ENCODE results near the gene SMAD5. TPM values are rescaled to one million over a fixed set of nuclear protein-coding genes. Genes with fewer than 3 reads are reported as not detected.

SMAD5 gene
- total RNA-seq, 1 donor from 2014 or later = 68.5 TPM

DNA sequence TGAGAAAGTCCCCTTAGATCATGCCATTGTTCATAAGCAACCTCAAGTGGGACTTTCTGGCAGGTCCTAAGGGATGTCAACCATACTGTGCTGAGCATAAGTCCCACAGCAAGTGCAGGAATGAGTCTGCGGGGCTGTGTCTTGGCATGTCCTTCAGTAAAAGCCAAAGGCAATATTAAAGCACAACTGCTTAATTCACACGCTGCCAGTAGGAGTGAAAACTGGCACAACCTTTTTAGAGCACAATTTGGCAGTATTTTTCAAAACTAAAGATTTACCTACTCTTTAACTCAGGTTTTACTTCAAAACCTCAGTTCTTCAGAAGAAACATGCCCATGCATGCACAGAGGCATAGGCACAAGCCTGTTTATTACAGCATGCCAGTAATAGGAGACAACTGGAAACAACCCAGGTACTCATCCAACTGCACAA is 24.4 kb upstream of the SMAD5 start:
- peaks cover 6% of the 10 kb centered on the region for H3K27me3 Mint-ChIP-seq (ENCODE audit: unreplicated experiment)
- peaks cover 4% of the 10 kb centered on the region for H3K9me3 Mint-ChIP-seq (ENCODE audit: unreplicated experiment)
- H3K27ac Mint-ChIP-seq (ENCODE audit: unreplicated experiment) = no peak overlapping the region
- peaks cover 10% of the 10 kb centered on the region for H3K4me1 Mint-ChIP-seq (ENCODE audit: unreplicated experiment)
- DNase-seq (ENCODE audit: low spot score) = no peak
- H3K36me3 Mint-ChIP-seq (ENCODE audit: low read depth, unreplicated experiment) = no peaks in the 10 kb centered on the region
- no peak overlapping the region for H3K4me3 Mint-ChIP-seq (ENCODE audit: unreplicated experiment)
- TF ChIP-seq, protein P1, sequence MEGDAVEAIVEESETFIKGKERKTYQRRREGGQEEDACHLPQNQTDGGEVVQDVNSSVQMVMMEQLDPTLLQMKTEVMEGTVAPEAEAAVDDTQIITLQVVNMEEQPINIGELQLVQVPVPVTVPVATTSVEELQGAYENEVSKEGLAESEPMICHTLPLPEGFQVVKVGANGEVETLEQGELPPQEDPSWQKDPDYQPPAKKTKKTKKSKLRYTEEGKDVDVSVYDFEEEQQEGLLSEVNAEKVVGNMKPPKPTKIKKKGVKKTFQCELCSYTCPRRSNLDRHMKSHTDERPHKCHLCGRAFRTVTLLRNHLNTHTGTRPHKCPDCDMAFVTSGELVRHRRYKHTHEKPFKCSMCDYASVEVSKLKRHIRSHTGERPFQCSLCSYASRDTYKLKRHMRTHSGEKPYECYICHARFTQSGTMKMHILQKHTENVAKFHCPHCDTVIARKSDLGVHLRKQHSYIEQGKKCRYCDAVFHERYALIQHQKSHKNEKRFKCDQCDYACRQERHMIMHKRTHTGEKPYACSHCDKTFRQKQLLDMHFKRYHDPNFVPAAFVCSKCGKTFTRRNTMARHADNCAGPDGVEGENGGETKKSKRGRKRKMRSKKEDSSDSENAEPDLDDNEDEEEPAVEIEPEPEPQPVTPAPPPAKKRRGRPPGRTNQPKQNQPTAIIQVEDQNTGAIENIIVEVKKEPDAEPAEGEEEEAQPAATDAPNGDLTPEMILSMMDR (IDR thresholded peaks at IDR 0.05; ENCODE audit: unreplicated experiment) = no peak

DNA sequence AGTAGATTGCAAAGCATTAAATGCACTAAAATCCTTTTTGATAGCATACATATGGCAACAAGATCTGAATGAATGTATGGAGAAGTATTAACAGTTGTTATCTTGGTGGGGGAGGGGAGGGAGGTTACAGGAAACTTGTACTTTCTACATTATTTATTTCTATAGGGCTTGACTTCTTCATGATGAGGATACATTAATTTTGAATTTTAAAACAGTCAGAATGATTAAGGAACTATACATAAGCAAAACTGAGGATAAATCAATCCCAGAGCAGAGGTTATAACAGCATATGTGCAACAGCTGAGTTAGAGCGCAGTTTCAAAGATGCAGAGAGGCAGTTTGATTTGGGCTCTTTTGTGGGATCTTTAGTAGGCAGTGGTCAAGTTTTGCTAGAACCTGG is 23.9 kb upstream of the SMAD5 start:
- H3K36me3 Mint-ChIP-seq (ENCODE audit: low read depth, unreplicated experiment) = no peaks in the 10 kb centered on the region
- H3K4me1 Mint-ChIP-seq (ENCODE audit: unreplicated experiment) = peaks cover 13% of the 10 kb centered on the region
- no peak overlapping the region for H3K27ac Mint-ChIP-seq (ENCODE audit: unreplicated experiment)
- DNase-seq (ENCODE audit: low spot score) = no peak
- TF ChIP-seq, protein P1 (IDR thresholded peaks at IDR 0.05; ENCODE audit: unreplicated experiment) = no peak
- peaks cover 4% of the 10 kb centered on the region for H3K9me3 Mint-ChIP-seq (ENCODE audit: unreplicated experiment)
- peaks cover 7% of the 10 kb centered on the region for H3K27me3 Mint-ChIP-seq (ENCODE audit: unreplicated experiment)
- no peak overlapping the region for H3K4me3 Mint-ChIP-seq (ENCODE audit: unreplicated experiment)

- Mint-ChIP-seq H3K4me1 (ENCODE audit: unreplicated experiment) (peaks cover 8% of the 10 kb centered on the region), H3K4me3 (ENCODE audit: unreplicated experiment) (no peak overlapping the region), H3K36me3 (ENCODE audit: low read depth, unreplicated experiment) (no peaks in the 10 kb centered on the region), H3K27me3 (ENCODE audit: unreplicated experiment) (peaks cover 3% of the 10 kb centered on the region), H3K27ac (ENCODE audit: unreplicated experiment) (no peak overlapping the region), H3K9me3 (ENCODE audit: unreplicated experiment) (peaks cover 1% of the 10 kb centered on the region)
- DNase-seq (ENCODE audit: low spot score) = no peak
- TF ChIP-seq, protein P1 (IDR thresholded peaks at IDR 0.05; ENCODE audit: unreplicated experiment) = no peak
Measured at GRCh38 chr5:136109453-136110135, 23.1 kb upstream of the SMAD5 start.

DNA sequence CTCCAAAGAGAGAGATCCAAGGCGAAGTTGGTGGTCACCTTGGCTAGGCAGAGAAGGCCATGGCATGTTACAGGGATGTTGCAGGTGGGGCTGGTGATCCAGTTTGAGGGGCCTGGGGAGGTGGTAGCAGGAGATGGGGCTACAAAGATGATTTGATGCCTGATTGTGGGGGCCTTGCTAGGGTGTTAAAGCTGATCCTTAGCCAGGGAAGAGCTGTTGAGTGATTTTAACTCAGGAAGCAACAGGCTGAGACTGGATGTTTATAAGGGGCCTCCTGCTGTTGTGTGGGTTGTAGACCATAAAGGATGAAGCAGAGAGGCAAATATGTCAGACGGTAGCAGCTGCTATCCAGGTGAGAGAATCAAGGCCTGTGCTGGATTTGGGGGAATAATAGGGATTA is 19.0 kb upstream of the SMAD5 start:
- Mint-ChIP-seq H3K4me1 (ENCODE audit: unreplicated experiment) (peaks cover 11% of the 10 kb centered on the region), H3K4me3 (ENCODE audit: unreplicated experiment) (no peak overlapping the region), H3K27ac (ENCODE audit: unreplicated experiment) (no peak overlapping the region), H3K9me3 (ENCODE audit: unreplicated experiment) (no peaks in the 10 kb centered on the region), H3K27me3 (ENCODE audit: unreplicated experiment) (peaks cover 6% of the 10 kb centered on the region), H3K36me3 (ENCODE audit: low read depth, unreplicated experiment) (no peaks in the 10 kb centered on the region)
- no peak for DNase-seq (ENCODE audit: low spot score)
- TF ChIP-seq, protein P1 (IDR thresholded peaks at IDR 0.05; ENCODE audit: unreplicated experiment) = no peak

GRCh38 chr5:136114414-136115125 is 18.1 kb upstream of the SMAD5 start:
- Mint-ChIP-seq H3K9me3 (ENCODE audit: unreplicated experiment) (no peaks in the 10 kb centered on the region), H3K27me3 (ENCODE audit: unreplicated experiment) (peaks cover 6% of the 10 kb centered on the region), H3K4me1 (ENCODE audit: unreplicated experiment) (peaks cover 11% of the 10 kb centered on the region), H3K4me3 (ENCODE audit: unreplicated experiment) (no peak overlapping the region), H3K36me3 (ENCODE audit: low read depth, unreplicated experiment) (no peaks in the 10 kb centered on the region), H3K27ac (ENCODE audit: unreplicated experiment) (no peak overlapping the region)
- no peak for DNase-seq (ENCODE audit: low spot score)
- TF ChIP-seq, protein P1 (IDR thresholded peaks at IDR 0.05; ENCODE audit: unreplicated experiment) = no peak

Data from endothelial cell (in vitro differentiated cells).